GM12878 (cell line): ENCODE results near the gene FERMT1. TPM values are rescaled to one million over a fixed set of nuclear protein-coding genes. Genes with fewer than 3 reads are reported as not detected.

Source experiments
- ATAC-seq: fragments of 200-7000 bp; cut with Tn5 transposase; 3 replicates; pipeline ENCODE4 v1.9.1; 2020; ENCODE audit warnings: mild to moderate bottlenecking, moderate library complexity
- BruUV-seq: library from RNA; stranded (reverse); fragments of 400-500 nt; replicated peaks from 2 replicates; lab custom pipeline; 2021; lab: Mats Ljungman, UMichigan
- CTCF ChIA-PET: fragments of 300-600 bp; sonication (Branson Sonifier 250); formaldehyde crosslinking; extraction: SDS; loops from one replicate; lab custom pipeline; 2021; ENCODE audit warnings: inconsistent platforms; lab: Yijun Ruan, JAX
- POLR2A ChIA-PET: fragments of 350-600 bp; formaldehyde crosslinking; extraction: SDS; loops from one replicate; lab custom pipeline; 2021; ENCODE audit warnings: inconsistent platforms; lab: Charles Lee
- RAD21 ChIA-PET: fragments of 300-600 bp; sonication (Branson Sonifier 250); formaldehyde crosslinking; loops from one replicate; lab custom pipeline; 2023; ENCODE audit warnings: antibody characterized with exemption; ENCODE audit not compliant: unreplicated experiment; lab: Charles Lee
- SMC1A ChIA-PET: fragments of 300-600 bp; sonication (Branson Sonifier 250); formaldehyde crosslinking; loops from one replicate; lab custom pipeline; 2023; ENCODE audit not compliant: unreplicated experiment, uncharacterized antibody; lab: Charles Lee
- DNase-seq: peaks from one replicate; pipeline ENCODE4 v3.0.0-alpha.2; 2011; ENCODE audit warnings: low read depth, low spot score
- FAIRE-seq: peaks from 3 replicates; lab custom pipeline; 2011; peaks lifted over from hg19 to GRCh38; lab: Jason Lieb, UNC
- H2AFZ ChIP-seq: 2 replicates; pipeline ENCODE4 v1.6.0; 2011; ENCODE audit warnings: low read depth, low read length, control low read depth; ENCODE audit not compliant: control insufficient read depth
- H3K27ac ChIP-seq: 2 replicates; pipeline ENCODE4 v1.5.1; 2011; ENCODE audit warnings: control low read depth; ENCODE audit not compliant: control insufficient read depth, insufficient read depth
- H3K27me3 ChIP-seq, 2 experiments: replicated peaks in 1 of 2; 2 replicates each; pipeline versions ENCODE4 v1.6.0 to v1.6.1; 2011; ENCODE audit warnings: low read length in 1 of 2; ENCODE audit not compliant: control insufficient read depth in 2 of 2, insufficient read depth in 2 of 2
- H3K36me3 ChIP-seq, 2 experiments: 2 replicates each; pipeline ENCODE4 v1.5.1; 2011; ENCODE audit warnings: low read length in 1 of 2; ENCODE audit not compliant: control insufficient read depth in 2 of 2, insufficient read depth in 2 of 2
- H3K4me1 ChIP-seq: 2 replicates; pipeline ENCODE4 v1.6.1; 2011; ENCODE audit warnings: mild to moderate bottlenecking, low read length, moderate library complexity, mixed read lengths; ENCODE audit not compliant: control insufficient read depth, insufficient read depth
- H3K4me2 ChIP-seq: 2 replicates; pipeline ENCODE4 v1.6.0; 2011; ENCODE audit warnings: control low read depth; ENCODE audit not compliant: control insufficient read depth, insufficient read depth
- H3K4me3 ChIP-seq: fragments of 200-600 bp; sonication (generic); 2 replicates; pipeline ENCODE4 v1.5.1; 2016
- H3K79me2 ChIP-seq: 2 replicates; pipeline ENCODE4 v1.6.0; 2011; ENCODE audit warnings: low read length; ENCODE audit not compliant: control insufficient read depth, insufficient read depth
- H3K9ac ChIP-seq: 2 replicates; pipeline ENCODE4 v1.8.0; 2011; ENCODE audit warnings: low read length, control low read depth, mixed read lengths; ENCODE audit not compliant: control insufficient read depth, insufficient read depth
- H3K9me3 ChIP-seq: replicated peaks from 3 replicates; pipeline ENCODE4 v1.5.1; 2011; ENCODE audit warnings: mild to moderate bottlenecking, low read length; ENCODE audit not compliant: control insufficient read depth, insufficient read depth
- H4K20me1 ChIP-seq: 2 replicates; pipeline ENCODE4 v1.6.0; 2011; ENCODE audit not compliant: control insufficient read depth, insufficient read depth
- E2F4 ChIP-seq: IDR thresholded peaks from 2 replicates; pipeline ENCODE4 v1.6.1; 2012; ENCODE audit warnings: low read depth, low read length, improper control_type of control experiment
- E2F8 ChIP-seq: fragments of 450-650 bp; IDR thresholded peaks from 2 replicates; pipeline ENCODE4 v1.6.1; 2018; ENCODE audit warnings: mild to moderate bottlenecking, low read depth, moderate library complexity; ENCODE audit not compliant: partially characterized antibody
- NKRF ChIP-seq: fragments of 450-650 bp; conservative IDR thresholded peaks from 2 replicates; pipeline ENCODE4 v1.6.1; 2017; ENCODE audit warnings: mild to moderate bottlenecking, moderate library complexity
- PRDM15 ChIP-seq: fragments of 450-650 bp; formaldehyde crosslinking; IDR thresholded peaks from 2 replicates; pipeline ENCODE4 v1.4.0; 2020; ENCODE audit warnings: mild to moderate bottlenecking, moderate library complexity
- SIN3A ChIP-seq: IDR thresholded peaks from 2 replicates; pipeline ENCODE4 v1.6.1; 2012; ENCODE audit warnings: low read depth, low read length, improper control_type of control experiment
- USF2 ChIP-seq: IDR thresholded peaks from 2 replicates; pipeline ENCODE4 v1.6.1; 2011; ENCODE audit warnings: low read depth, low read length, improper control_type of control experiment, borderline replicate concordance
- YY1 ChIP-seq: IDR thresholded peaks from 2 replicates; pipeline ENCODE4 v1.6.1; 2011; ENCODE audit warnings: low read depth, mild to moderate bottlenecking, low read length
- WGBS: methylation state at CpG from one replicate; pipeline ENCODE4 v1.1.6; 2016; ENCODE audit warnings: low lambda C conversion rate; ENCODE audit not compliant: insufficient replicate concordance, insufficient coverage; ENCODE audit errors: missing lambda C conversion rate; 5-methylcytosine and 5-hydroxymethylcytosine counted together
- in situ Hi-C: fragments of 300-500 bp; cut with MboI; formaldehyde crosslinking; loops from 9 replicates; pipeline ENCODE4 v1.14.3; 2018; ENCODE audit warnings: mixed read lengths
- intact Hi-C: fragments of 100-400 bp; cut with micrococcal nuclease; formaldehyde crosslinking; loops from one replicate; pipeline ENCODE4 v1.14.2; 2022; ENCODE audit not compliant: unreplicated experiment
- polyA plus RNA-seq, 11 experiments: library from polyadenylated mRNA; depleted of rRNA in 4 of 11; unstranded in 6 of 11; stranded (reverse) in 5 of 11; fragments of >200 nt; fragmentation: Nextera tagmentation in 4 of 11; fragmentation: Illumina TruSeq in 1 of 11; extraction: Ambion mirVana in 4 of 11; extraction: Trizol in 1 of 11; gene quantifications; 1 replicate in 1 of 11; 2 replicates in 10 of 11; pipeline versions ENCODE4 v1.2.1 to v1.2.3, GENCODE V29; 2011 to 2016; ENCODE audit warnings: inconsistent platforms in 2 of 11, missing spikeins in 2 of 11, low read depth in 1 of 11
- total RNA-seq, 4 experiments: library from RNA; depleted of rRNA in 3 of 4; stranded (reverse); fragments of >200 nt in 3 of 4; fragmentation: Illumina TruSeq in 1 of 4; extraction: Trizol in 1 of 4; gene quantifications; 2 replicates each; pipeline versions ENCODE4 v1.2.1 to v1.2.3, GENCODE V29; 2013 to 2021

FERMT1 gene
- total and polyA plus RNA-seq, 10 of the 15 experiments (the other 5 are each of a cell fraction or from before 2014, with no cell fraction given), result 0.04 to 3.1 (median 0.45) TPM

- ATAC-seq (no peak), FAIRE-seq (no peak)
- H3K27ac ChIP-seq, result no peak within 1 kb of the TSS
- H3K4me3 ChIP-seq, result no peak within 1 kb of the TSS
- TF ChIP-seq USF2 (no peak), YY1 (no peak), E2F4 (no peak), SIN3A (no peak), PRDM15 (CRISPR knock-in tag) (no peak), NKRF (no peak), E2F8 (no peak)
- TF ChIP-seq, all 136 proteins: peak for 0
- intact Hi-C loops, result no loop called here
- Histone ChIP-seq H3K27me3 (peaks cover 3 to 9% of the 10 kb centered on the region in 2 experiments; a peak in 3 of 4 replicates), H3K79me2 (no peaks in the 10 kb centered on the region), H3K4me1 (no peaks in the 10 kb centered on the region), H3K9me3 (no peaks in the 10 kb centered on the region), H3K9ac (no peak within 1 kb of the TSS), H2AFZ (no peak within 1 kb of the TSS), H4K20me1 (no peaks in the 10 kb centered on the region), H3K36me3 (no peaks in the 10 kb centered on the region), H3K4me2 (no peak within 1 kb of the TSS)
- BruUV-seq, result no TSS peak
- CTCF ChIA-PET, result interaction anchor here (0.6 kb wide), 1 partner anchor 526 kb away, joined by 3 read pairs; no protein-coding TSS in a partner anchor
- in situ Hi-C loops, result no loop called here
- DNase-seq, result no peak
- WGBS, result 40% methylated on average over 13 of the region's 13 CpGs
- POLR2A ChIA-PET, result no interaction called here
- RAD21 ChIA-PET, result no interaction called here
- SMC1A ChIA-PET, result no interaction called here
These were observed 68.8 kb downstream of the FERMT1 start, which contains the start of gene LRRN4 for GRCh38 chr20:6053776-6054688. LRRN4 (minus strand) TSS chr20:6054060; CDS start chr20:6052799, 1,261 bp downstream.
